Endothelial cell (in vitro differentiated cells): ENCODE results near the gene IKZF1. TPM values are rescaled to one million over a fixed set of nuclear protein-coding genes. Genes with fewer than 3 reads are reported as not detected.

Experiments
- DNase-seq: peaks from one replicate; pipeline ENCODE4 v3.0.0; 2021; ENCODE audit warnings: low spot score
- H3K27ac Mint-ChIP-seq: one replicate; pipeline ENCODE4 v1.8.0; 2021; ENCODE audit warnings: mixed read lengths, inconsistent platforms; ENCODE audit not compliant: unreplicated experiment
- H3K27me3 Mint-ChIP-seq: one replicate; pipeline ENCODE4 v1.8.0; 2021; ENCODE audit warnings: mild to moderate bottlenecking, moderate library complexity, mixed read lengths, inconsistent platforms; ENCODE audit not compliant: unreplicated experiment
- H3K36me3 Mint-ChIP-seq: one replicate; pipeline ENCODE4 v1.8.0; 2021; ENCODE audit warnings: mild to moderate bottlenecking, low read depth, mixed read lengths, inconsistent platforms; ENCODE audit not compliant: unreplicated experiment
- H3K4me1 Mint-ChIP-seq: one replicate; pipeline ENCODE4 v1.8.0; 2021; ENCODE audit warnings: mild to moderate bottlenecking, mixed read lengths, inconsistent platforms; ENCODE audit not compliant: unreplicated experiment
- H3K4me3 Mint-ChIP-seq: one replicate; pipeline ENCODE4 v1.8.0; 2021; ENCODE audit warnings: mild to moderate bottlenecking, mixed read lengths, inconsistent platforms; ENCODE audit not compliant: unreplicated experiment
- H3K9me3 Mint-ChIP-seq: one replicate; pipeline ENCODE4 v1.8.0; 2021; ENCODE audit warnings: mixed read lengths, inconsistent platforms; ENCODE audit not compliant: unreplicated experiment
- CTCF ChIP-seq: fragments of 200-600 bp; sonication (generic); IDR thresholded peaks from one replicate; pipeline ENCODE4 v1.5.0; 2021; ENCODE audit warnings: antibody characterized with exemption; ENCODE audit not compliant: unreplicated experiment
- total RNA-seq: library from RNA; stranded (reverse); fragmentation: NEBNext Ultra II Directional; extraction: Animal tissue kit (Norgen Biotek cat#: 25700); gene quantifications from one replicate; pipeline ENCODE4 v1.2.1, GENCODE V29; 2021; ENCODE audit not compliant: unreplicated experiment

The IKZF1 gene
- total RNA-seq, 1 donor from 2014 or later = 3.1 TPM

GRCh38 chr7:50312250-50313162 lies 8.0 kb downstream of the IKZF1 start:
- no peaks in the 10 kb centered on the region for H3K36me3 Mint-ChIP-seq
- no peak overlapping the region for H3K27ac Mint-ChIP-seq
- no peaks in the 10 kb centered on the region for H3K9me3 Mint-ChIP-seq
- peaks cover 37% of the 10 kb centered on the region for H3K4me1 Mint-ChIP-seq
- H3K4me3 Mint-ChIP-seq = no peak overlapping the region
- no peak for DNase-seq
- no peak for TF ChIP-seq CTCF
- peaks cover 1% of the 10 kb centered on the region for H3K27me3 Mint-ChIP-seq

- no peaks in the 10 kb centered on the region for H3K36me3 Mint-ChIP-seq
- no peak overlapping the region for H3K27ac Mint-ChIP-seq
- peaks cover 1% of the 10 kb centered on the region for H3K27me3 Mint-ChIP-seq
- no peak overlapping the region for H3K4me3 Mint-ChIP-seq
- H3K9me3 Mint-ChIP-seq = no peaks in the 10 kb centered on the region
- peaks cover 22% of the 10 kb centered on the region for H3K4me1 Mint-ChIP-seq
- TF ChIP-seq CTCF = no peak
- DNase-seq = no peak
These were observed 10.5 kb downstream of the IKZF1 start for GRCh38 chr7:50314836-50315592.

- Mint-ChIP-seq H3K4me3 (no peak overlapping the region), H3K27me3 (peaks cover 1% of the 10 kb centered on the region), H3K27ac (peak overlapping the region; percentile 37), H3K4me1 (peaks cover 19% of the 10 kb centered on the region), H3K9me3 (no peaks in the 10 kb centered on the region), H3K36me3 (no peaks in the 10 kb centered on the region)
- DNase-seq = no peak
- no peak for TF ChIP-seq CTCF
These were observed 11.5 kb downstream of the IKZF1 start for GRCh38 chr7:50315739-50316671.

GRCh38 chr7:50317221-50317678 lies 12.7 kb downstream of the IKZF1 start:
- H3K4me1 Mint-ChIP-seq = peaks cover 17% of the 10 kb centered on the region
- TF ChIP-seq CTCF = no peak
- no peaks in the 10 kb centered on the region for H3K36me3 Mint-ChIP-seq
- peaks cover 1% of the 10 kb centered on the region for H3K27me3 Mint-ChIP-seq
- DNase-seq = no peak
- H3K9me3 Mint-ChIP-seq = no peaks in the 10 kb centered on the region
- no peak overlapping the region for H3K27ac Mint-ChIP-seq
- no peak overlapping the region for H3K4me3 Mint-ChIP-seq
